Cortex of kidney (tissue), 1 donor: Measurements from ENCODE around the gene NAA40.

ENCODE experiments used
- DNase-seq: peaks from one replicate; lab custom pipeline; 2025; lab: John Stamatoyannopoulos, UW

The NAA40 gene

GRCh38 chr11:63913866-63914830, 24.7 kb upstream of the NAA40 start:
- DNase-seq = no peak

GRCh38 chr11:63914896-63915691, 23.7 kb upstream of the NAA40 start:
- DNase-seq = no peak

GRCh38 chr11:63915961-63916836, 22.6 kb upstream of the NAA40 start:
- no peak for DNase-seq

- DNase-seq = no peak
These were observed 21.7 kb upstream of the NAA40 start, which contains the start of gene RCOR2 for GRCh38 chr11:63916837-63917691. TSS of gene RCOR2 (minus strand) at chr11:63917164. CDS start at chr11:63916456, 708 bp downstream.

GRCh38 chr11:63917692-63918506, 20.9 kb upstream of the NAA40 start:
- no peak for DNase-seq

GRCh38 chr11:63918507-63919191, 20.2 kb upstream of the NAA40 start:
- DNase-seq = no peak

- DNase-seq = no peak
These were observed 19.3 kb upstream of the NAA40 start for GRCh38 chr11:63919267-63920125.

GRCh38 chr11:63920126-63920938, 18.5 kb upstream of the NAA40 start:
- DNase-seq = no peak

- DNase-seq = no peak
These were observed 17.8 kb upstream of the NAA40 start for GRCh38 chr11:63920939-63921417.

GRCh38 chr11:63922673-63923192, 16.1 kb upstream of the NAA40 start:
- no peak for DNase-seq

- no peak for DNase-seq
These were observed 15.5 kb upstream of the NAA40 start for GRCh38 chr11:63923319-63923718.

GRCh38 chr11:63929616-63930015, 9.2 kb upstream of the NAA40 start:
- DNase-seq = no peak

GRCh38 chr11:63931045-63931444, 7.8 kb upstream of the NAA40 start:
- DNase-seq = no peak

- no peak for DNase-seq
These were observed 6.9 kb upstream of the NAA40 start for GRCh38 chr11:63931876-63932275.

- DNase-seq = no peak
These were observed 5.3 kb upstream of the NAA40 start for GRCh38 chr11:63933459-63933858.

GRCh38 chr11:63937713-63938478, 906 bp upstream of the NAA40 start:
- no peak for DNase-seq
